LNCaP clone FGC (cell line): ENCODE results near the gene ADORA3.

Source experiments
- DNase-seq: peaks from one replicate; pipeline ENCODE4 v3.0.0-alpha.2; 2011; ENCODE audit warnings: low read depth
- H3K4me3 ChIP-seq: 2 replicates; pipeline ENCODE4 v1.5.1; 2011; ENCODE audit warnings: mild to moderate bottlenecking, low read depth, low read length, control low read depth
- CTCF ChIP-seq: IDR thresholded peaks from 2 replicates; pipeline ENCODE4 v1.5.1; 2012; ENCODE audit warnings: mild to moderate bottlenecking; ENCODE audit not compliant: control insufficient read depth, insufficient read depth; ENCODE audit errors: extremely low read depth

Gene ADORA3

DNA sequence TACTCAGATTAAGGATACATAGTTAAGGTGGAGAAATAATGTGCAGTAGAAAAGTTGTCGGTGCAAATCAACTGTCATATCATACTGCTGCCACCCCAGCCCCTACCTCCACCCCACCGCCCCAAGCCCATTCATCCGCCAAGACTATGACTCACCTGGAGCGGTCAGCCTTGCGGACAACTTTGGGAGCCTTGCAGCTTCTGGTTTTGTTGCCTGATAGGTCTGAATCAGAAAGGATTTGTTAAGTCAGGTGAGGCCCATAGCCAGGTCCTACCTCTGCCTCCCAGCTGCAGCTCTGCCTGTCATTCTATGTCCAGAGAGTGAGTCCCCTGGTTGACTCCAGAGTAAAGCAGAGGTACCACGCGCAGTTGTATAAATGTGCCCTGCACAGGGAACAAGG lies 17.0 kb downstream of the ADORA3 start:
- DNase-seq = no peak
- H3K4me3 ChIP-seq = no peak overlapping the region
- no peak for TF ChIP-seq CTCF

DNA sequence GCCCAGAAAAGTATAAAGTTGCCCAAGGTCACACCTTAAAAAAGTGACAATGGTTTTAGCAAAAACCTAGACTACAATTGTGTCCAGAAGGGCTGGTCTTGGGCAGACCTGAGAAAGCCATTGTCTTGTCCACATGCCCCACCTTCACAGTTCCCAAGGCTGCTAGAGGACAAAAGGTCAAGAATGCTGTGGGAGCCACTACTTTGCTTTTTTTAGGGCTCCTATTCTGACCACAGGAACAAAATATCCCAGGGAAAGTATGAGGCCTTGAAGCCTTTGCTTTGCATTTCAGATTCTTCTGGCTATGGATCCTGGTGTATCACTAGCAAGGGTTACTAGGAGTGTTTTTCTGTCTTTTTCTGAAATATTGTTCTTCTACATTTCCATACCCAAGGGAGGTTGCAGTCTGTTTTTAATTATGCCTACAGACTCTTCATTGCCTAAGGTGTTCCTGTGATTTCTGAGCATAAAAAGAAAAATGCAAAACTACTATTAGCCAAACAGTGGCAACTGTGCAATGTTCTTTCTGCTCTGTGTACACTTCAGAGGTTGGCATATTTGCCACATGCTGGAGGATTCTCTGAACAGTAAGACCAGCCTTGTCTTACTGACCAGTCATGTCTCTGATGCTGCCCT lies 18.9 kb downstream of the ADORA3 start:
- no peak for TF ChIP-seq CTCF
- DNase-seq = no peak
- H3K4me3 ChIP-seq = no peak overlapping the region

DNA sequence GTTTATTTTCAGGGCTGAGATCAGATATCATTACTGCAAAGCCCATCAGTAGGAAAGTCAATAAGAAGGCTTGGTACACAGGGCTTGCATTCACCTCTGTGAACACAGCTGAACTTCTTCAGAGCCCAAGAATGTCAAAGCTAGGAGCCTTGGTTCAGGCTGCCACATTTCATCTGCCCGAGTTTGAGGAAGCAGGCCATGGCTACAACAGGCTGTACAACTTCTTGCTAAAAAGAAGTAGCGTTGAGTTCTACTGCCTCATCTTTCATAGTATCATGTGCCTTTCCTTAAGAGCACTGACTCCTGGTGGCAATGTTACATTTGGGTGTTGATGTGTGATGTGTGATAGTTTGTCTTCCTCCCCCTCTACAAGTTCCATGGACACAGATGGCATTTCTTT lies 19.6 kb downstream of the ADORA3 start:
- H3K4me3 ChIP-seq = no peak overlapping the region
- no peak for TF ChIP-seq CTCF
- no peak for DNase-seq

DNA sequence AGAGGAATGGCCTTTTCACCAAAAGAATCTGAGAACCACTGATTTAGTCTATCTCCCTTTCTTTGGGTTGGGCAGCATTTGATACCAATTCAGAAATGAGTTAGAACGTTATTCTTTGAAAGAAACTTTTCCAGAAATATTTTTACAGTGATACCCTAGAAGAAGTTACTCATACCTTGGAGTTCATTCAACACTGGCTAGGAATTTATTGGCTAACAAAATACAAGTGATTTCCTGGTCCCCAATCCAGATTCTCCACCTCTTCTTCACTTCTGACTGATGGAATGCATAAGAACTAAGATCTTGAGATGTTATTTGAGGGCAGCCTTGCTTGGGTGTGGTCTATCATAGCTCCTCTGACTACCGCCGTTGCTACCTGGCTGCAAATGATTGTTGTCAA lies 20.3 kb downstream of the ADORA3 start:
- no peak overlapping the region for H3K4me3 ChIP-seq
- no peak for TF ChIP-seq CTCF
- no peak for DNase-seq

DNA sequence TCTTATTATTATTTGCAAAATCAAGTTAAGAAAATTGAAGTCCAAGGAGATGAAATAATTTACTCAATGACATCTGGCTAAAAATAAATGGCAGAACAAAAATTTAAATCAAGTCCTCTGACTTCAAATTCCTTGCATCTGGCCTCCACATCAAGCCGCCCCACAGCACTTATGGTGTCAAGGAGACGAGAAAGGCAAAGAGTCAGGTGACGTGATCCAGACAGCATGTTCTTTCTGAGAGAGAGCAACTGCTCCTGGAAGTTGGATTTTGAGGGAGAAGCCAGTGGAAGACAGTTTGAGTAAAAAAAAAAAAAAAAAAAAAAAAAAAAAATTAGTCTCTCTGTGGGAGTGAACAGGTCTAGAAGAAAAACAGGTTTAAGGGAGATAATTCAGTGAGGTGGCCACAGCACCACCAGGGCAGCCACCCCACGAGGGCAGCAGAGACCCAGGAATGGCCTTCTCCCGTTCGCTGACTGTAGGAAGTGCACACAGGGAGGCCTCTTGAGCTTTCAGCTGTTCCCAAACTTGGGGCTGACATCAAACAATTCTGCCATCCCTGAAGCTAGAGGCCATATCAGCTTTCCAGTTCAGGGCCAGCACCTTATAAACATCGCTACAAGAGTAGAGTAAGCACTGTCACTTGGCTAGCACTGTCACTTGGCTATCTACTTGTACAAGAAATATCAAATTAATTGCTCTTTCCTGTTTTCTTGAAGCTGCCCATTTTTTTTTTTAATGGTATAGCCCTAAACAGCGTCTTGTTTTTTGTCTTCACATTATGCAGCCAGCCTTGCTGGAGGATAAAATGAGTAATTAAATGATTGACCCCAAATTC lies 21.8 kb downstream of the ADORA3 start:
- peak; percentile 95 for TF ChIP-seq CTCF
- H3K4me3 ChIP-seq = no peak overlapping the region
- DNase-seq = peak; percentile 64

GRCh38 chr1:111480674-111481073 lies 22.8 kb downstream of the ADORA3 start:
- H3K4me3 ChIP-seq = no peak overlapping the region
- no peak for TF ChIP-seq CTCF
- DNase-seq = no peak
